ENCODE results near the gene ZNF22. TPM values are rescaled to one million over a fixed set of nuclear protein-coding genes. Genes with fewer than 3 reads are reported as not detected.

The ZNF22 gene
- total RNA-seq, 5 donors from 2014 or later (not counting 1 experiment from before 2014, with no cell fraction given) = 18.4 to 27.5 (median 21.1) TPM

DNA sequence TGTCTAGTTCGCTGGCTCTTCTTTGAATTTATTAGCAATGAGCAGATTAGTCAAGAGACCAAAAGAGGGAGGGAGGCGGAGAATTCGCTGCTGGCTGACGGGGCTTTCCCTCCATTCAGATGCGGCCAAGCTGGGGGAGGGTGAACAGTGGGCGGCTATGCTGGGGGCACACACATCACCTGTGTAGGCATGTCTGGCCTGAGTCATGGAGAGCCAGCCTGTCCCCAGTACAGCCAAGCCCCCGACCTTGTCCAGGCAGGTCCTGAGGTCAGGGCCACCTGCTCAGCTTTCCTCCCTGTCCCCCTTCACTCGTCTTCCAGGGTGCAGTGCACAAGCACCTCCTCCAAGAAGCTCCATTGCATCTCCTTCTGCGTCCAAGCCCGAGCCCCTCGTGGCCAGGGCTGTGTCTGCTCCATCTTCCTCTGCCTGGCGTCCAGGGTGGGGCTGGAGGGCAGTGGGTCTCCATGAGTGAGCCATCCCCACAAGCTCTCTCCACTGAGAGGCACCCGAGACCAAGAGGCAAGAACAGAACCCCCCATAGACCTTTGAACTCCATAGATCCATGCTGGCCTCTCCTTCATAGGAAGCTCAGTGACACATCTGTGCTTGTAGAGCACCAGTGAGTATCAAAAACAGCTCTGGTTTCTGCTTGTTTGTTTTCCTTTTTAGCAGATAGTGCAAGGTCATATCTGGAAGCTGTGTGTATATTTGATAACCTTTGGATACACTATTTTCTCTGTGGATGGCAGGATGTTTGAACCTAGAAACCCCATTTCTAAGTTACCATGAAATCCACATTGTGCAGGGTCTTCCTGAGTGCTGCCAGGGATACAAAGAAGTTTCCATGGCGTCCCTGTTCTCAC lies 20.2 kb upstream of the ZNF22 start:
- 51% methylated on average over 8 of the region's 14 CpGs for WGBS (ENCODE audit: insufficient coverage)
- POLR2A ChIA-PET = no interaction called here
- CTCF ChIA-PET = interaction anchor here in 1 of 2 donors (0.6 kb wide), 1 partner anchor 50 kb away, joined by 3 read pairs; no protein-coding TSS in a partner anchor

DNA sequence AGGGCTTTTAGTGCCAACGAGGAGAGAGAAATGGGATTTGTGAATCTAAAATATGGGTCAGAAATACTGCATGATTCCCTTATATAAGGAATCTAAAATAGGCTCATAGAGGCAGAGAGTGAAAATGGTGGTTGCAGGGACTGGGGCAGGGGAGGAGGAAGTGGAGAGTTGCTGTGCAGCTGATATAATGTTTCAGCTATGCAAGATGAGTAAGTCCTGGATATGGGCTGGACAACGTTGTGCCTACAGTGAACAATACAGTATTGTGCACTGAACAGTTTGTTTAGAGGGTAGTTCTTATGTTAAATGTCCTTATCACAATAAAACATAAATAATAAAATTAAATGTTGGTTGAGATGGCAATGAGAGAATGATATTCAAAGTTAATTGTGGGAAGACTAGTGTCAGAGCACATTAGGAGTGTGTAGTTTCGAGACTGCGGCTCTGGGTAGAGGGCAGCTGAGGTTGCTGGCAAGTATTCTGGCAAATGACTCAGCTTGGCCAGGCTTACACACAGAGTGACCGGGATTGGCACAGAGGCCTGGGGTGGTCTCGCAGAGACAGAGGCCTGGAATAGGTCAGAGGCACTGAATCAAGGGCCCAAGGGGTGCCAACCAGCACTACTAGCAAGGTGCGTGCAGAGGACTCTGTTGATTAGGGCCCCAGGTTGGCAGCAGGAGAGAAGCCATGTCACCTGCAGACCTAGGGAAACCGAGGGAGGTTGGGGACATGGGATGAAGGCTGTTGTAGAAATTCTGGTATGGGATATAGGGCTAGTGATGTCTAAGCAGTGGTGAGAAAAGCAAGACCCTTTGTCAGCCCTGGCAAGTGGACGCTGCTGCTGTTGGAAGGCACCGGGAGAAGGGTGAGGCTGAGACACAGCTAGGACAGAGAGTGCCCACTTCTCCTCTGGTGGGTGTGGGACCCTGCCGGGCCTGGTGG lies 19.3 kb upstream of the ZNF22 start:
- Mint-ChIP-seq H3K27ac (no peak overlapping the region), H3K36me3 (no peaks in the 10 kb centered on the region), H3K9me3 (no peaks in the 10 kb centered on the region), H3K27me3 (no peaks in the 10 kb centered on the region), H3K4me3 (no peak overlapping the region), H3K4me1 (peaks cover 0 to 5% (median 0%) of the 10 kb centered on the region in 3 donors)
- no peak for ATAC-seq (replicated peaks in 1 of 4)
- ChIA-PET CTCF (no interaction called here), POLR2A (no interaction called here)
- H3K4me3 ChIP-seq (ENCODE audit: control insufficient read depth in 1 of 2, extremely low read depth in 1 of 2, low read length in 1 of 2) = no peak overlapping the region
- H3K27me3 ChIP-seq (replicated peaks in 1 of 2; ENCODE audit: control insufficient read depth in 2 of 2, extremely low read depth in 1 of 2, insufficient read depth in 2 of 2, low read length in 1 of 2) = peaks cover 0 to 22% of the 10 kb centered on the region in 2 experiments
- H3K36me3 ChIP-seq (ENCODE audit: control insufficient read depth in 2 of 2, extremely low read depth in 1 of 2, insufficient read depth in 1 of 2, low read length in 1 of 2) = no peaks in the 10 kb centered on the region
- WGBS (ENCODE audit: insufficient coverage) = 85% methylated on average over 9 of the region's 11 CpGs
- no peak overlapping the region for H3K27ac ChIP-seq (ENCODE audit: low read length)
- peaks cover 2 to 10% of the 10 kb centered on the region in 2 experiments for H3K4me1 ChIP-seq (ENCODE audit: control insufficient read depth in 1 of 2, extremely low read depth in 1 of 2, insufficient read depth in 2 of 2, low read length in 2 of 2)
- no peak for DNase-seq
- H3K9me3 ChIP-seq = no peaks in the 10 kb centered on the region

More for the DNA sequence above, 20.2 kb upstream of the ZNF22 start:
- ATAC-seq (replicated peaks in 1 of 4) = no peak
- Histone ChIP-seq H3K4me3 (ENCODE audit: control insufficient read depth in 1 of 2, extremely low read depth in 1 of 2, low read length in 1 of 2) (no peak overlapping the region), H3K4me1 (ENCODE audit: control insufficient read depth in 1 of 2, extremely low read depth in 1 of 2, insufficient read depth in 2 of 2, low read length in 2 of 2) (peaks cover 2 to 10% of the 10 kb centered on the region in 2 experiments), H3K27ac (ENCODE audit: low read length) (no peak overlapping the region), H3K27me3 (replicated peaks in 1 of 2; ENCODE audit: control insufficient read depth in 2 of 2, extremely low read depth in 1 of 2, insufficient read depth in 2 of 2, low read length in 1 of 2) (peaks cover 0 to 26% of the 10 kb centered on the region in 2 experiments), H3K36me3 (ENCODE audit: control insufficient read depth in 2 of 2, extremely low read depth in 1 of 2, insufficient read depth in 1 of 2, low read length in 1 of 2) (no peaks in the 10 kb centered on the region), H3K9me3 (no peaks in the 10 kb centered on the region)
- Mint-ChIP-seq H3K27me3 (no peaks in the 10 kb centered on the region), H3K27ac (no peak overlapping the region), H3K36me3 (no peaks in the 10 kb centered on the region), H3K9me3 (no peaks in the 10 kb centered on the region), H3K4me1 (peaks cover 0 to 8% (median 0%) of the 10 kb centered on the region in 3 donors), H3K4me3 (no peak overlapping the region)
- DNase-seq = no peak

DNA sequence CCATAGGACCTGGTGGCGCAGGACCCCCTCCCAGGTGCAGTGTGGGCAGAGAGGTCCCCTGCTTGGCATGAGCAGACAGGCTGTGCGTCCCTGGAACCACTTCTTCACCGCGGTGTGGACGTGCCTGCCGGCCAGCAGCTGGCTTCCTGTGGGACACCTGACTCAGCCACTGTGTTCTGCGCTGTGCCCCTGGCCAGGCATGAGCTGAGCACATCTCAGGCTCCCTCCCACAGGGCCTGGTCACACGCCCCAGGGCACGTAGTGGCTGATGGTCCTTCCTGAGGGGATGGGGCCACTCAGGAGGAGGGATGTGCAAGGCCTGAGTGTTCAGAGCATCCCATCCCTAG lies 18.6 kb upstream of the ZNF22 start:
- no peaks in the 10 kb centered on the region for H3K27me3 Mint-ChIP-seq
- WGBS (ENCODE audit: insufficient coverage) = 91% methylated on average over 8 of the region's 9 CpGs
- H3K27me3 ChIP-seq (replicated peaks in 1 of 2; ENCODE audit: control insufficient read depth in 2 of 2, extremely low read depth in 1 of 2, insufficient read depth in 2 of 2, low read length in 1 of 2) = peaks cover 0 to 22% of the 10 kb centered on the region in 2 experiments

DNA sequence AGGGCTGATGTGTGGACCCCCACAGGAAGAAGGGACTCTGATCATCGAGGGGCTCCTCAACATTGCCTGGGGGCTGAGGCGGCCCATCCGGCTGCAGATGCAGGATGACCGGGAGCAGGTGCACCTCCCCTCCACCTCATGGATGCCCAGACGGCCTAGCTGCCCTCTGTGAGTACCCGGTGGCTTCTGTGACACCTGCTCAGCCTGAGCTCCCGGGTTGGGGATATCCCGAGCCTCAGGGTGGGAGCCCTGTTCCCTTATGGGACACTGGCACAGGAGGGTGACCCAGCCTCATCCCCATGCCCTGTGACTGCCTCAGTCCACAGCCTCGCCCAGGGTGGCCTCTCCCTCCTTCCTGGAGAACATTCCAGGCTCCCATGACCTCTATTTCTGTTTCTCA lies 18.2 kb upstream of the ZNF22 start:
- CTCF ChIA-PET = interaction anchor here in 1 of 2 donors (1.4 kb wide), 1 partner anchor 50 kb away, joined by 5 read pairs; no protein-coding TSS in a partner anchor
- WGBS (ENCODE audit: insufficient coverage) = 75% methylated on average over 7 of the region's 9 CpGs
- no peak overlapping the region for H3K4me3 Mint-ChIP-seq
- H3K9me3 Mint-ChIP-seq = no peaks in the 10 kb centered on the region
- H3K27ac Mint-ChIP-seq = no peak overlapping the region
- Histone ChIP-seq H3K27me3 (replicated peaks in 1 of 2; ENCODE audit: control insufficient read depth in 2 of 2, extremely low read depth in 1 of 2, insufficient read depth in 2 of 2, low read length in 1 of 2) (peaks cover 0 to 19% of the 10 kb centered on the region in 2 experiments), H3K4me3 (ENCODE audit: control insufficient read depth in 1 of 2, extremely low read depth in 1 of 2, low read length in 1 of 2) (no peak overlapping the region), H3K36me3 (ENCODE audit: control insufficient read depth in 2 of 2, extremely low read depth in 1 of 2, insufficient read depth in 1 of 2, low read length in 1 of 2) (no peaks in the 10 kb centered on the region), H3K4me1 (ENCODE audit: control insufficient read depth in 1 of 2, extremely low read depth in 1 of 2, insufficient read depth in 2 of 2, low read length in 2 of 2) (peaks cover 2 to 10% of the 10 kb centered on the region in 2 experiments), H3K9me3 (no peaks in the 10 kb centered on the region), H3K27ac (ENCODE audit: low read length) (no peak overlapping the region)
- DNase-seq = no peak
- POLR2A ChIA-PET = no interaction called here
- ATAC-seq (replicated peaks in 1 of 4) = no peak
- peaks cover 0 to 3% (median 0%) of the 10 kb centered on the region in 3 donors for H3K4me1 Mint-ChIP-seq
- H3K27me3 Mint-ChIP-seq = no peaks in the 10 kb centered on the region
- no peaks in the 10 kb centered on the region for H3K36me3 Mint-ChIP-seq

More for the DNA sequence above, 18.6 kb upstream of the ZNF22 start:
- ChIA-PET POLR2A (no interaction called here), CTCF (no interaction called here)
- H3K27ac ChIP-seq (ENCODE audit: low read length) = no peak overlapping the region
- no peak overlapping the region for H3K27ac Mint-ChIP-seq
- H3K4me1 Mint-ChIP-seq = peaks cover 0 to 3% (median 0%) of the 10 kb centered on the region in 3 donors
- H3K4me3 Mint-ChIP-seq = no peak overlapping the region
- H3K36me3 Mint-ChIP-seq = no peaks in the 10 kb centered on the region
- no peaks in the 10 kb centered on the region for H3K9me3 Mint-ChIP-seq
- no peak for DNase-seq
- H3K4me1 ChIP-seq (ENCODE audit: control insufficient read depth in 1 of 2, extremely low read depth in 1 of 2, insufficient read depth in 2 of 2, low read length in 2 of 2) = peaks cover 2 to 10% of the 10 kb centered on the region in 2 experiments
- H3K4me3 ChIP-seq (ENCODE audit: control insufficient read depth in 1 of 2, extremely low read depth in 1 of 2, low read length in 1 of 2) = no peak overlapping the region
- no peaks in the 10 kb centered on the region for H3K9me3 ChIP-seq
- no peaks in the 10 kb centered on the region for H3K36me3 ChIP-seq (ENCODE audit: control insufficient read depth in 2 of 2, extremely low read depth in 1 of 2, insufficient read depth in 1 of 2, low read length in 1 of 2)
- ATAC-seq (replicated peaks in 1 of 4) = no peak

DNA sequence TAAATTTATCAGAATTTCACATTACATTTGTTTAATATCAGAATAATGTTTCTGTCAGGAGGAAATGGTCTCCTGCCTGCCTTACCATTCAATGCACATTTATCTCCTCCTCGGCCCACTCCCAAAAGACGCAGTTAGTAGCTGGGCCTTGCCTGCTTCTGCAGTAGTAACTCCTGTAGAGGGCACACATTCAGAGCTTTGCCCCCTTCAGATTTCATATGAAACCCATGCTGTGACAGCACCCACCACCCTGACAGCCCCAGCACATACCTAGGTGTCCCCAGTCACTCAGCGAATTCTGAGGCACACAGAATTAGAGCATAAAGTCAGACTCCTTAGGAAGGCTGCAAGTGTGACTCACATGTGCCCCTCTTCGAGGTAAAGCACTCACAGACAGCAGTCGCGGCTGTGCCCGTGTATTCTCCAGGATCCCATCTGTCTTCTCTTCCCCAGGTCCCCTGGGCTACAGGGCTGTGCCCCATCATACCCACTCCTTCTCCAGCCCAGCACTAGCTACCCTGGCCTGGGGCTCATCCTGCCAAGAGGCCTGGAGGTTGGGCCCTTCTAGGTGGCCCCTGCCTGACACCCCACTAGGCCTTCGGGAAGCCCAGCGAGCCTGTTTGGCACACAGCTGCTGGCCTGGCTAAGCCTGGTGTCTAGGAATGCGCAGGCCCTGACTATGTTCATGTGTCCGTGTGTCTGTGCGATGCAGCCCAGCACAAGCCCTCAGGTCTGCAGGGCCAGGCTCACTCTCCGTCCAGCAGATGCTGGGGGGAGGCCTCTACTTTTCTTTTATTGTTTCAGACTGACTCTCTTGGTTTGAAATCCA lies 17.4 kb upstream of the ZNF22 start:
- H3K9me3 Mint-ChIP-seq = no peaks in the 10 kb centered on the region
- peaks cover 0 to 16% of the 10 kb centered on the region in 2 experiments for H3K27me3 ChIP-seq (replicated peaks in 1 of 2; ENCODE audit: control insufficient read depth in 2 of 2, extremely low read depth in 1 of 2, insufficient read depth in 2 of 2, low read length in 1 of 2)
- CTCF ChIA-PET = interaction anchor here (0.5 to 1.4 kb wide), 3 partner anchors 10 to 674 kb away, joined by 3 to 5 read pairs (median 3); no protein-coding TSS in a partner anchor

More for the DNA sequence above, 17.4 kb upstream of the ZNF22 start:
- peaks cover 0 to 3% (median 0%) of the 10 kb centered on the region in 3 donors for H3K4me1 Mint-ChIP-seq
- POLR2A ChIA-PET = no interaction called here
- no peak for ATAC-seq (replicated peaks in 1 of 4)
- no peaks in the 10 kb centered on the region for H3K9me3 ChIP-seq
- no peaks in the 10 kb centered on the region for H3K36me3 Mint-ChIP-seq
- H3K36me3 ChIP-seq (ENCODE audit: control insufficient read depth in 2 of 2, extremely low read depth in 1 of 2, insufficient read depth in 1 of 2, low read length in 1 of 2) = no peaks in the 10 kb centered on the region
- H3K27ac ChIP-seq (ENCODE audit: low read length) = no peak overlapping the region
- 87% methylated on average over 13 of the region's 13 CpGs for WGBS (ENCODE audit: insufficient coverage)
- no peak for DNase-seq
- H3K4me3 Mint-ChIP-seq = no peak overlapping the region
- H3K4me3 ChIP-seq (ENCODE audit: control insufficient read depth in 1 of 2, extremely low read depth in 1 of 2, low read length in 1 of 2) = no peak overlapping the region
- H3K27ac Mint-ChIP-seq = no peak overlapping the region
- peaks cover under 1 to 9% of the 10 kb centered on the region in 2 experiments for H3K4me1 ChIP-seq (ENCODE audit: control insufficient read depth in 1 of 2, extremely low read depth in 1 of 2, insufficient read depth in 2 of 2, low read length in 2 of 2)
- no peaks in the 10 kb centered on the region for H3K27me3 Mint-ChIP-seq

Measured in T-cell (primary cell).